Loucy (cell line): ENCODE results near the gene MGMT.

ENCODE experiments used
- H2AFZ ChIP-seq: fragments of 200-600 bp; sonication (generic); 2 replicates; pipeline ENCODE4 v1.6.0; 2016; ENCODE audit warnings: antibody characterized with exemption, mild to moderate bottlenecking, low read length, moderate library complexity
- H3F3A ChIP-seq: fragments of 200-600 bp; 2 replicates; pipeline ENCODE4 v1.6.0; 2016; ENCODE audit warnings: antibody characterized with exemption, low read depth, mild to moderate bottlenecking
- H3K27me3 ChIP-seq: fragments of 200-600 bp; sonication (generic); 2 replicates; pipeline ENCODE4 v1.6.1; 2014; ENCODE audit warnings: low read length, mild to moderate bottlenecking; ENCODE audit not compliant: insufficient read depth, poor library complexity, severe bottlenecking
- H3K36me3 ChIP-seq: fragments of 200-600 bp; sonication (generic); 2 replicates; pipeline ENCODE4 v1.6.1; 2016; ENCODE audit warnings: low read length; ENCODE audit not compliant: insufficient read depth
- H3K4me1 ChIP-seq: fragments of 200-600 bp; sonication (generic); 2 replicates; pipeline ENCODE4 v1.5.1; 2014; ENCODE audit warnings: low read length, mild to moderate bottlenecking; ENCODE audit not compliant: insufficient read depth, poor library complexity, severe bottlenecking
- H3K4me2 ChIP-seq: fragments of 200-600 bp; sonication (generic); 2 replicates; pipeline ENCODE4 v1.6.0; 2014; ENCODE audit warnings: antibody characterized with exemption, low read length, low read depth, mild to moderate bottlenecking; ENCODE audit not compliant: poor library complexity, severe bottlenecking
- H3K4me3 ChIP-seq: fragments of 200-600 bp; sonication (generic); 2 replicates; pipeline ENCODE4 v1.5.1; 2014; ENCODE audit warnings: low read length, mild to moderate bottlenecking, mixed read lengths; ENCODE audit not compliant: poor library complexity, severe bottlenecking
- H3K79me2 ChIP-seq: fragments of 200-600 bp; sonication (generic); 2 replicates; pipeline ENCODE4 v1.6.1; 2014; ENCODE audit warnings: low read length; ENCODE audit not compliant: insufficient read depth
- H3K9ac ChIP-seq: fragments of 200-600 bp; sonication (generic); 2 replicates; pipeline ENCODE4 v1.6.0; 2014; ENCODE audit warnings: mild to moderate bottlenecking, low read depth, low read length, moderate library complexity; ENCODE audit not compliant: poor library complexity, severe bottlenecking
- H3K9me2 ChIP-seq: fragments of 200-600 bp; sonication (generic); replicated peaks from 2 replicates; pipeline ENCODE4 v1.6.1; 2016; ENCODE audit warnings: low read depth, low read length, mixed read lengths
- H3K9me3 ChIP-seq: fragments of 200-600 bp; sonication (generic); 2 replicates; pipeline ENCODE4 v1.6.1; 2014; ENCODE audit warnings: mild to moderate bottlenecking, antibody characterized with exemption, low read length, low read depth; ENCODE audit not compliant: insufficient read depth
- H4K20me1 ChIP-seq: fragments of 200-600 bp; sonication (generic); 2 replicates; pipeline ENCODE4 v1.6.0; 2014; ENCODE audit warnings: antibody characterized with exemption, low read length, mild to moderate bottlenecking; ENCODE audit not compliant: insufficient read depth, poor library complexity, severe bottlenecking
- EZH2phosphoT487 ChIP-seq: fragments of 200-600 bp; IDR thresholded peaks from 2 replicates; pipeline ENCODE4 v1.6.1; 2018; ENCODE audit warnings: antibody characterized with exemption, mild to moderate bottlenecking, moderate library complexity, borderline replicate concordance
- TF ChIP-seq, protein P1 (sequence below): fragments of 200-600 bp; sonication (generic); conservative IDR thresholded peaks from 2 replicates; pipeline ENCODE4 v1.5.1; 2014; ENCODE audit warnings: mild to moderate bottlenecking, antibody characterized with exemption, low read length

MGMT gene

DNA sequence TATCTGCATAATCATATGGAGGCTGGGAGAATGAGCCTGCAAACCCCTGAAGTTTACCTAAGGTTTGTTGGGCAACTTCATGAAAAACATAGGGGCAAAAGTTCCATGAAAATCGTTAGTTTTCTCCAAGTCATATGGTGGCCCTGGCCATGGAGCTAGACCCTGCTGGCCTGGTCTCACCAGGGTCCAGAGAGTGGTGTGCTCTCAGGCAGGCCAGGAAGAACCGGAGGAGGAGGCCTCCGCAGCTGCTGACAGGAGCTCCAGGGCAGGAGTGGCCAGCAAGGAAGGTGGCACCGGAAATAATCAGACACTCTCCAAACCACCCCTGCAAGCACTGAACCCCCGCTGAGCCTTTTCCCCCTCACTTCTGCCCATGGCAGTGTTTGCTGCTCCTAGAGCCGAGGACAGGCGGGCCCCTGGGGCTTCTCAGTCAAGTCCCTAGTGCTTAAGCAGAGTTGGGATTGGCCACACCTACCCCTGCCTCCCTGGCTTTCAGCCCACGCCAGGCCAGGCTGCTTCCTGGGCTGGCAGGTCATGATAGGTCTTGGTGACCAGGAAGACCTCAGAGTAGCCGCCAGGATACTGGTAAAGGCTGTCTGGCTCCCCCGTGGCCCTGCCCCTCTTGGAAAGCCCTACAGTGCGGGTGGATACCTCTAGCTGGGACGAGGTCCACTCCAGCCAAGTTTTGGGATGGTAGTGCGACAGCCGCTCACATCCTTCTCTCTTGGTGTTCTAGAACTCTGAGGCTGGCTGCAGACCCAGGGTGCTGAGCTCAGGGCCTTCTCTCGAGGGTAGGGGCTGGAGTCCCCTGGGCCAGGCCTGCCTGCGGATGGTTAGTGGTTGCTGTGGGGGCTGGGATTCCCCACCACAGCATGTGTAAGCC is 242.8 kb downstream of the MGMT start:
- no peaks in the 10 kb centered on the region for H3K27me3 ChIP-seq
- H3K4me2 ChIP-seq, result no peak overlapping the region
- H3F3A ChIP-seq, result no peaks in the 10 kb centered on the region
- H2AFZ ChIP-seq, result no peak overlapping the region
- H3K9me2 ChIP-seq, result no peaks in the 10 kb centered on the region
- H3K79me2 ChIP-seq, result no peaks in the 10 kb centered on the region
- no peak overlapping the region for H3K4me3 ChIP-seq
- no peaks in the 10 kb centered on the region for H3K4me1 ChIP-seq
- H3K9ac ChIP-seq, result no peak overlapping the region
- TF ChIP-seq, protein P1, sequence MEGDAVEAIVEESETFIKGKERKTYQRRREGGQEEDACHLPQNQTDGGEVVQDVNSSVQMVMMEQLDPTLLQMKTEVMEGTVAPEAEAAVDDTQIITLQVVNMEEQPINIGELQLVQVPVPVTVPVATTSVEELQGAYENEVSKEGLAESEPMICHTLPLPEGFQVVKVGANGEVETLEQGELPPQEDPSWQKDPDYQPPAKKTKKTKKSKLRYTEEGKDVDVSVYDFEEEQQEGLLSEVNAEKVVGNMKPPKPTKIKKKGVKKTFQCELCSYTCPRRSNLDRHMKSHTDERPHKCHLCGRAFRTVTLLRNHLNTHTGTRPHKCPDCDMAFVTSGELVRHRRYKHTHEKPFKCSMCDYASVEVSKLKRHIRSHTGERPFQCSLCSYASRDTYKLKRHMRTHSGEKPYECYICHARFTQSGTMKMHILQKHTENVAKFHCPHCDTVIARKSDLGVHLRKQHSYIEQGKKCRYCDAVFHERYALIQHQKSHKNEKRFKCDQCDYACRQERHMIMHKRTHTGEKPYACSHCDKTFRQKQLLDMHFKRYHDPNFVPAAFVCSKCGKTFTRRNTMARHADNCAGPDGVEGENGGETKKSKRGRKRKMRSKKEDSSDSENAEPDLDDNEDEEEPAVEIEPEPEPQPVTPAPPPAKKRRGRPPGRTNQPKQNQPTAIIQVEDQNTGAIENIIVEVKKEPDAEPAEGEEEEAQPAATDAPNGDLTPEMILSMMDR, result no peak
- TF ChIP-seq EZH2phosphoT487, result no peak
- H3K9me3 ChIP-seq, result no peaks in the 10 kb centered on the region
- no peaks in the 10 kb centered on the region for H3K36me3 ChIP-seq
- no peaks in the 10 kb centered on the region for H4K20me1 ChIP-seq

DNA sequence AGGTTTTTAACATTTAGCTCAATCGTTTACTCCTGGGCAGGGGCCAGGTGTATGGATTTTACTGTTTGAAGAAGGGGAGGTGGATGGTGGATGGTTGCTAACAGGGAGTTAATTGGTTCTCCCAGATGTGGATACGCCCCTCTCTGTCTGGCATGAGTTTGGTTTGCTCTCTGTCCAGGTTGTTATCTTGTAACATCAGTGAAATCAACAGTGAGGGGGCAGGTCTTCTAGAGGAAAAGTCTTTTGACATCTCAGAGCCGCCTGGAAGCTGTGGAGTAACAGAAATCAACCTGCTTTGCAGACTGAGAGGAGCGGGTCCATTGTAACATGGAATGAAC is 243.4 kb downstream of the MGMT start:
- no peaks in the 10 kb centered on the region for H3K9me2 ChIP-seq
- H3K36me3 ChIP-seq, result no peaks in the 10 kb centered on the region
- no peak overlapping the region for H3K9ac ChIP-seq
- no peaks in the 10 kb centered on the region for H3K9me3 ChIP-seq
- H3F3A ChIP-seq, result no peaks in the 10 kb centered on the region
- H3K79me2 ChIP-seq, result no peaks in the 10 kb centered on the region
- H4K20me1 ChIP-seq, result no peaks in the 10 kb centered on the region
- H3K4me1 ChIP-seq, result no peaks in the 10 kb centered on the region
- H2AFZ ChIP-seq, result no peak overlapping the region
- H3K27me3 ChIP-seq, result no peaks in the 10 kb centered on the region
- H3K4me3 ChIP-seq, result no peak overlapping the region
- no peak for TF ChIP-seq EZH2phosphoT487
- TF ChIP-seq, protein P1, result no peak
- H3K4me2 ChIP-seq, result no peak overlapping the region

DNA sequence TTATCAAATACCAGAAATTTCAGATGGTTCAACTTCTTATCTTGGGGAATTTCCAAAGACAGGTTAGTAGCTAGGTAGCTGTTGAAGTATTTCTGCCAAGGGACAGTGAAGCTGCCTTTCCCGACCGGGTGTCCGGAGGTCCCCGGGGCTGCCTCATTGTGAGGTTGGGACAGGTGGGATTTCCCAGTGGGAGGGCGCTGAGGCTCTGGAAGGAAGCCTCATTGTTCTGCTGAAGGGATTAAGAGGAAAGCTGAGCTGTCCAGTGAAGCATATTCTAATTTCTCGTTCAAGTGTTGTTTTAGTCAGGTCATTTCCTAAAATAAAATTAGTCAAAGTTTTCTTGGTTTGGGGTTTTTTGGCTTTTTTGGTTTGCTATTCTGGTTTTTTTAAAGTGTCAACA is 244.2 kb downstream of the MGMT start:
- no peaks in the 10 kb centered on the region for H3K36me3 ChIP-seq
- H3K9me3 ChIP-seq, result no peaks in the 10 kb centered on the region
- no peak overlapping the region for H3K4me2 ChIP-seq
- no peaks in the 10 kb centered on the region for H3K27me3 ChIP-seq
- H3K9me2 ChIP-seq, result no peaks in the 10 kb centered on the region
- H3K4me3 ChIP-seq, result no peak overlapping the region
- H3F3A ChIP-seq, result no peaks in the 10 kb centered on the region
- H3K9ac ChIP-seq, result no peak overlapping the region
- H3K4me1 ChIP-seq, result no peaks in the 10 kb centered on the region
- H2AFZ ChIP-seq, result no peak overlapping the region
- H3K79me2 ChIP-seq, result no peaks in the 10 kb centered on the region
- H4K20me1 ChIP-seq, result no peaks in the 10 kb centered on the region
- TF ChIP-seq, protein P1, result no peak
- no peak for TF ChIP-seq EZH2phosphoT487
